A549 (cell line): Measurements from ENCODE around the gene RASA3.

Source experiments
- EP300 ChIP-seq, 2 experiments: fragments of >200 bp; sonication (Bioruptor Twin); formaldehyde crosslinking; IDR thresholded peaks; 2 replicates in 1 of 2; 3 replicates in 1 of 2; pipeline ENCODE4 v1.6.1; 2016 to 2017
- ESRRA ChIP-seq: fragments of 150-350 bp; IDR thresholded peaks from 2 replicates; pipeline ENCODE4 v1.6.1; 2014; ENCODE audit warnings: mild to moderate bottlenecking, low read length, borderline replicate concordance
- HMGXB4 ChIP-seq: fragments of 250-450 bp; sonication (Bioruptor Pico); IDR thresholded peaks from 2 replicates; pipeline ENCODE4 v1.5.0; 2021; ENCODE audit warnings: mild to moderate bottlenecking, moderate library complexity, borderline replicate concordance
- MYC ChIP-seq: IDR thresholded peaks from 2 replicates; pipeline ENCODE4 v1.6.1; 2012; ENCODE audit warnings: mild to moderate bottlenecking, inconsistent platforms, low read length, improper control_type of control experiment, borderline replicate concordance
- POLR2A ChIP-seq: IDR thresholded peaks from 2 replicates; pipeline ENCODE4 v1.6.1; 2012; ENCODE audit warnings: mild to moderate bottlenecking, low read length
- REST ChIP-seq: fragments of 200-600 bp; sonication (generic); IDR thresholded peaks from 2 replicates; pipeline ENCODE4 v1.6.1; 2016; ENCODE audit warnings: antibody characterized with exemption, mild to moderate bottlenecking, moderate library complexity
- RFX5 ChIP-seq: fragments of 450-650 bp; IDR thresholded peaks from 2 replicates; pipeline ENCODE4 v1.7.1; 2014; ENCODE audit warnings: antibody characterized with exemption, mild to moderate bottlenecking, moderate library complexity
- SMC3 ChIP-seq: fragments of >200 bp; sonication (Bioruptor Twin); formaldehyde crosslinking; IDR thresholded peaks from 3 replicates; pipeline ENCODE4 v1.6.1; 2018; ENCODE audit warnings: inconsistent platforms
- TF ChIP-seq, protein P1 (sequence below): fragments of >200 bp; sonication (Bioruptor Twin); formaldehyde crosslinking; IDR thresholded peaks from 3 replicates; pipeline ENCODE4 v1.5.1; 2016
- TF ChIP-seq, protein P2 (sequence below): IDR thresholded peaks from 2 replicates; pipeline ENCODE4 v1.6.1; 2012

- TF ChIP-seq MYC (no peak), ESRRA (no peak), RFX5 (no peak), POLR2A (no peak), EP300 (IDR thresholded peaks at IDR 0.05) (no peak), HMGXB4 (CRISPR knock-in tag) (no peak), REST (no peak), SMC3 (no peak)
- TF ChIP-seq, protein P1, sequence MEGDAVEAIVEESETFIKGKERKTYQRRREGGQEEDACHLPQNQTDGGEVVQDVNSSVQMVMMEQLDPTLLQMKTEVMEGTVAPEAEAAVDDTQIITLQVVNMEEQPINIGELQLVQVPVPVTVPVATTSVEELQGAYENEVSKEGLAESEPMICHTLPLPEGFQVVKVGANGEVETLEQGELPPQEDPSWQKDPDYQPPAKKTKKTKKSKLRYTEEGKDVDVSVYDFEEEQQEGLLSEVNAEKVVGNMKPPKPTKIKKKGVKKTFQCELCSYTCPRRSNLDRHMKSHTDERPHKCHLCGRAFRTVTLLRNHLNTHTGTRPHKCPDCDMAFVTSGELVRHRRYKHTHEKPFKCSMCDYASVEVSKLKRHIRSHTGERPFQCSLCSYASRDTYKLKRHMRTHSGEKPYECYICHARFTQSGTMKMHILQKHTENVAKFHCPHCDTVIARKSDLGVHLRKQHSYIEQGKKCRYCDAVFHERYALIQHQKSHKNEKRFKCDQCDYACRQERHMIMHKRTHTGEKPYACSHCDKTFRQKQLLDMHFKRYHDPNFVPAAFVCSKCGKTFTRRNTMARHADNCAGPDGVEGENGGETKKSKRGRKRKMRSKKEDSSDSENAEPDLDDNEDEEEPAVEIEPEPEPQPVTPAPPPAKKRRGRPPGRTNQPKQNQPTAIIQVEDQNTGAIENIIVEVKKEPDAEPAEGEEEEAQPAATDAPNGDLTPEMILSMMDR = no peak
- TF ChIP-seq, protein P2, sequence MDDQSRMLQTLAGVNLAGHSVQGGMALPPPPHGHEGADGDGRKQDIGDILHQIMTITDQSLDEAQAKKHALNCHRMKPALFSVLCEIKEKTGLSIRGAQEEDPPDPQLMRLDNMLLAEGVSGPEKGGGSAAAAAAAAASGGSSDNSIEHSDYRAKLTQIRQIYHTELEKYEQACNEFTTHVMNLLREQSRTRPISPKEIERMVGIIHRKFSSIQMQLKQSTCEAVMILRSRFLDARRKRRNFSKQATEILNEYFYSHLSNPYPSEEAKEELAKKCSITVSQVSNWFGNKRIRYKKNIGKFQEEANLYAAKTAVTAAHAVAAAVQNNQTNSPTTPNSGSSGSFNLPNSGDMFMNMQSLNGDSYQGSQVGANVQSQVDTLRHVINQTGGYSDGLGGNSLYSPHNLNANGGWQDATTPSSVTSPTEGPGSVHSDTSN = no peak
Measured at GRCh38 chr13:113946409-113947181, 185.8 kb downstream of the RASA3 start.
